IPS-NIHi7 (cell line): Measurements from ENCODE around the gene OTOS.

ENCODE experiments used
- DNase-seq: peaks from one replicate; pipeline ENCODE4 v3.0.0; 2012; ENCODE audit warnings: mixed read lengths; ENCODE audit errors: extremely low spot score

Gene OTOS

GRCh38 chr2:240140511-240140910, at the start of gene OTOS:
Gene OTOS, minus strand, starts transcription at chr2:240140658. Its CDS starts 332 bp downstream, at chr2:240140326.
- no peak for DNase-seq

GRCh38 chr2:240189686-240190085, 49.2 kb upstream of the OTOS start:
- no peak for DNase-seq

GRCh38 chr2:240187989-240188590, 47.6 kb upstream of the OTOS start:
- DNase-seq, result no peak

- DNase-seq, result no peak
Observed at GRCh38 chr2:240186191-240186725, 45.8 kb upstream of the OTOS start.

- no peak for DNase-seq
Observed at GRCh38 chr2:240184656-240185055, 44.2 kb upstream of the OTOS start.

GRCh38 chr2:240183875-240184590, 43.6 kb upstream of the OTOS start:
- DNase-seq, result no peak

GRCh38 chr2:240183006-240183874, 42.8 kb upstream of the OTOS start:
- no peak for DNase-seq

- DNase-seq, result no peak
Observed at GRCh38 chr2:240182476-240182875, 42.0 kb upstream of the OTOS start.

- DNase-seq, result no peak
Observed at GRCh38 chr2:240182001-240182400, 41.5 kb upstream of the OTOS start.

GRCh38 chr2:240179941-240180666, 39.6 kb upstream of the OTOS start:
- DNase-seq, result no peak

- no peak for DNase-seq
Observed at GRCh38 chr2:240179186-240179815, 38.8 kb upstream of the OTOS start.

- no peak for DNase-seq
Observed at GRCh38 chr2:240178564-240178963, 38.1 kb upstream of the OTOS start.

GRCh38 chr2:240174496-240174895, 34.0 kb upstream of the OTOS start:
- DNase-seq, result no peak

- no peak for DNase-seq
Observed at GRCh38 chr2:240172071-240172895, 31.8 kb upstream of the OTOS start.

GRCh38 chr2:240170883-240171282, 30.4 kb upstream of the OTOS start:
- DNase-seq, result no peak

- DNase-seq, result no peak
Observed at GRCh38 chr2:240170354-240170735, 29.9 kb upstream of the OTOS start.

- DNase-seq, result no peak
Observed at GRCh38 chr2:240169486-240170353, 29.3 kb upstream of the OTOS start.

- DNase-seq, result no peak
Observed at GRCh38 chr2:240168546-240169361, 28.3 kb upstream of the OTOS start.
